GM18909 (cell line): Measurements from ENCODE around the gene CNN3.

Source experiments
- ATAC-seq: cut with Tn5 transposase; IDR thresholded peaks from one replicate; pipeline ENCODE4 v1.9.1; 2021; ENCODE audit warnings: mild to moderate bottlenecking; ENCODE audit not compliant: unreplicated experiment, poor library complexity

CNN3 gene

GRCh38 chr1:94894630-94895029, 32.3 kb downstream of the CNN3 start:
- ATAC-seq, result no peak

GRCh38 chr1:94892604-94893254, 34.2 kb downstream of the CNN3 start:
- no peak for ATAC-seq

- no peak for ATAC-seq
These were observed 38.7 kb downstream of the CNN3 start for GRCh38 chr1:94888201-94888600.

GRCh38 chr1:94887603-94888171, 39.2 kb downstream of the CNN3 start:
- no peak for ATAC-seq

- ATAC-seq, result no peak
These were observed 39.8 kb downstream of the CNN3 start for GRCh38 chr1:94887106-94887505.

- ATAC-seq, result no peak
These were observed 40.5 kb downstream of the CNN3 start for GRCh38 chr1:94886361-94886760.

GRCh38 chr1:94884507-94884906, 42.4 kb downstream of the CNN3 start:
- ATAC-seq, result no peak

- ATAC-seq, result no peak
These were observed 42.8 kb downstream of the CNN3 start for GRCh38 chr1:94884106-94884505.

GRCh38 chr1:94883691-94884090, 43.2 kb downstream of the CNN3 start:
- no peak for ATAC-seq

GRCh38 chr1:94878329-94878728, 48.6 kb downstream of the CNN3 start:
- ATAC-seq, result no peak

- ATAC-seq, result no peak
These were observed 50.5 kb downstream of the CNN3 start for GRCh38 chr1:94876362-94876761.

- ATAC-seq, result no peak
These were observed 51.1 kb downstream of the CNN3 start for GRCh38 chr1:94875794-94876193.

GRCh38 chr1:94874423-94874822, 52.5 kb downstream of the CNN3 start:
- ATAC-seq, result no peak

- ATAC-seq, result peak; percentile 50
These were observed 53.2 kb downstream of the CNN3 start for GRCh38 chr1:94873520-94874351.

- ATAC-seq, result no peak
These were observed 54.0 kb downstream of the CNN3 start for GRCh38 chr1:94872771-94873495.

- ATAC-seq, result no peak
These were observed 55.9 kb downstream of the CNN3 start for GRCh38 chr1:94871031-94871430.

- ATAC-seq, result no peak
These were observed 60.6 kb downstream of the CNN3 start for GRCh38 chr1:94866164-94866807.

- ATAC-seq, result no peak
These were observed 61.5 kb downstream of the CNN3 start for GRCh38 chr1:94865360-94865759.

- no peak for ATAC-seq
These were observed 62.1 kb downstream of the CNN3 start for GRCh38 chr1:94864821-94865220.

- ATAC-seq, result no peak
These were observed 63.0 kb downstream of the CNN3 start for GRCh38 chr1:94863919-94864318.
